Activated naive CD8-positive, alpha-beta T cell treated with anti-CD3 and anti-CD28 coated beads, Interleukin-2, amount 50 U/mL, for 24 hours (primary cell): Measurements from ENCODE around the gene GPRIN2.

Source experiments
- ATAC-seq: fragments of 150-1000 bp; cut with Tn5 transposase; one replicate; pipeline ENCODE4 v1.10.0; 2021
- DNase-seq: peaks from one replicate; pipeline ENCODE4 v3.0.0; 2021
- H3K27ac Mint-ChIP-seq: one replicate; pipeline ENCODE4 v1.8.0; 2021; ENCODE audit warnings: mild to moderate bottlenecking, mixed read lengths
- H3K27me3 Mint-ChIP-seq: one replicate; pipeline ENCODE4 v1.8.0; 2021; ENCODE audit warnings: mixed read lengths
- H3K36me3 Mint-ChIP-seq: one replicate; pipeline ENCODE4 v1.8.0; 2021; ENCODE audit warnings: low read depth, mixed read lengths
- H3K4me1 Mint-ChIP-seq: one replicate; pipeline ENCODE4 v1.8.0; 2021; ENCODE audit warnings: mixed read lengths
- H3K4me3 Mint-ChIP-seq: one replicate; pipeline ENCODE4 v1.8.0; 2021; ENCODE audit warnings: mild to moderate bottlenecking, moderate library complexity, mixed read lengths
- H3K9me3 Mint-ChIP-seq: one replicate; pipeline ENCODE4 v1.8.0; 2021; ENCODE audit warnings: mixed read lengths

GPRIN2 gene

GRCh38 chr10:46555713-46556514 lies 544 bp downstream of the GPRIN2 start:
- no peaks in the 10 kb centered on the region for H3K9me3 Mint-ChIP-seq

GRCh38 chr10:46555366-46555712 lies 1.1 kb downstream of the GPRIN2 start:
- DNase-seq (no peak), ATAC-seq (no peak)
- Mint-ChIP-seq H3K27ac (no peak overlapping the region), H3K9me3 (no peaks in the 10 kb centered on the region), H3K4me3 (no peak overlapping the region), H3K36me3 (no peaks in the 10 kb centered on the region), H3K4me1 (peaks cover 3% of the 10 kb centered on the region), H3K27me3 (peaks cover 6% of the 10 kb centered on the region)

More at GRCh38 chr10:46555713-46556514, 544 bp downstream of the GPRIN2 start:
- H3K4me1 Mint-ChIP-seq: peaks cover 3% of the 10 kb centered on the region
- no peak for ATAC-seq
- H3K36me3 Mint-ChIP-seq: no peaks in the 10 kb centered on the region
- no peak overlapping the region for H3K4me3 Mint-ChIP-seq
- peaks cover 6% of the 10 kb centered on the region for H3K27me3 Mint-ChIP-seq
- peak; percentile 3 for DNase-seq
- H3K27ac Mint-ChIP-seq: no peak overlapping the region

- Mint-ChIP-seq H3K36me3 (no peaks in the 10 kb centered on the region), H3K4me3 (no peak overlapping the region)
Observed at GRCh38 chr10:46554166-46554781, 2.2 kb downstream of the GPRIN2 start.

GRCh38 chr10:46553238-46554049 lies 3.0 kb downstream of the GPRIN2 start:
- H3K27ac Mint-ChIP-seq: no peak overlapping the region
- DNase-seq: no peak
- ATAC-seq: no peak

More at GRCh38 chr10:46554166-46554781, 2.2 kb downstream of the GPRIN2 start:
- Mint-ChIP-seq H3K27ac (no peak overlapping the region), H3K4me1 (peaks cover 3% of the 10 kb centered on the region), H3K27me3 (peaks cover 6% of the 10 kb centered on the region), H3K9me3 (no peaks in the 10 kb centered on the region)
- DNase-seq (no peak), ATAC-seq (no peak)

GRCh38 chr10:46552526-46553237 lies 3.8 kb downstream of the GPRIN2 start:
- no peak for ATAC-seq
- H3K9me3 Mint-ChIP-seq: no peaks in the 10 kb centered on the region
- peaks cover 3% of the 10 kb centered on the region for H3K4me1 Mint-ChIP-seq
- no peaks in the 10 kb centered on the region for H3K36me3 Mint-ChIP-seq
- no peak overlapping the region for H3K4me3 Mint-ChIP-seq
- no peak overlapping the region for H3K27ac Mint-ChIP-seq
- no peak for DNase-seq
- peaks cover 6% of the 10 kb centered on the region for H3K27me3 Mint-ChIP-seq

More at GRCh38 chr10:46553238-46554049, 3.0 kb downstream of the GPRIN2 start:
- H3K4me3 Mint-ChIP-seq: no peak overlapping the region
- peaks cover 6% of the 10 kb centered on the region for H3K27me3 Mint-ChIP-seq
- no peaks in the 10 kb centered on the region for H3K36me3 Mint-ChIP-seq
- H3K9me3 Mint-ChIP-seq: no peaks in the 10 kb centered on the region
- peaks cover 3% of the 10 kb centered on the region for H3K4me1 Mint-ChIP-seq

- Mint-ChIP-seq H3K9me3 (no peaks in the 10 kb centered on the region), H3K4me1 (peaks cover 2% of the 10 kb centered on the region), H3K36me3 (no peaks in the 10 kb centered on the region), H3K27me3 (peaks cover 6% of the 10 kb centered on the region), H3K4me3 (no peak overlapping the region), H3K27ac (no peak overlapping the region)
- DNase-seq (no peak), ATAC-seq (no peak)
Observed at GRCh38 chr10:46551701-46552525, 4.5 kb downstream of the GPRIN2 start.

GRCh38 chr10:46550795-46551700 lies 5.4 kb downstream of the GPRIN2 start:
- Mint-ChIP-seq H3K27ac (no peak overlapping the region), H3K36me3 (no peaks in the 10 kb centered on the region), H3K9me3 (no peaks in the 10 kb centered on the region), H3K27me3 (peaks cover 5% of the 10 kb centered on the region), H3K4me1 (peaks cover under 1% of the 10 kb centered on the region), H3K4me3 (no peak overlapping the region)
- ATAC-seq: no peak
- no peak for DNase-seq

GRCh38 chr10:46550076-46550790 lies 6.2 kb downstream of the GPRIN2 start:
- H3K4me1 Mint-ChIP-seq: no peaks in the 10 kb centered on the region
- no peak for ATAC-seq
- no peaks in the 10 kb centered on the region for H3K27me3 Mint-ChIP-seq
- H3K27ac Mint-ChIP-seq: no peak overlapping the region
- H3K9me3 Mint-ChIP-seq: no peaks in the 10 kb centered on the region
- no peaks in the 10 kb centered on the region for H3K36me3 Mint-ChIP-seq
- DNase-seq: no peak
- no peak overlapping the region for H3K4me3 Mint-ChIP-seq

- no peak for DNase-seq
Observed at GRCh38 chr10:46549171-46550075, 7.0 kb downstream of the GPRIN2 start.

GRCh38 chr10:46548498-46549090 lies 7.9 kb downstream of the GPRIN2 start:
- peaks cover 3% of the 10 kb centered on the region for H3K27me3 Mint-ChIP-seq
- H3K4me3 Mint-ChIP-seq: no peak overlapping the region
- H3K36me3 Mint-ChIP-seq: no peaks in the 10 kb centered on the region
- no peak overlapping the region for H3K27ac Mint-ChIP-seq
- ATAC-seq (no peak), DNase-seq (no peak)
- H3K4me1 Mint-ChIP-seq: no peaks in the 10 kb centered on the region
- no peaks in the 10 kb centered on the region for H3K9me3 Mint-ChIP-seq

More at GRCh38 chr10:46549171-46550075, 7.0 kb downstream of the GPRIN2 start:
- no peak for ATAC-seq
- H3K27me3 Mint-ChIP-seq: peaks cover 3% of the 10 kb centered on the region
- H3K4me1 Mint-ChIP-seq: no peaks in the 10 kb centered on the region
- H3K27ac Mint-ChIP-seq: no peak overlapping the region
- H3K4me3 Mint-ChIP-seq: no peak overlapping the region
- no peaks in the 10 kb centered on the region for H3K36me3 Mint-ChIP-seq
- no peaks in the 10 kb centered on the region for H3K9me3 Mint-ChIP-seq
